ENCODE results near the gene FN3K. TPM values are rescaled to one million over a fixed set of nuclear protein-coding genes. Genes with fewer than 3 reads are reported as not detected.
"Not testable (repeated sequence)": the region's sequence is repeated elsewhere in the genome, so short reads cannot be mapped to it uniquely, and the experiment has no call there.

The FN3K gene
- total RNA-seq, 1 donor from 2014 or later: 11.1 TPM

DNA sequence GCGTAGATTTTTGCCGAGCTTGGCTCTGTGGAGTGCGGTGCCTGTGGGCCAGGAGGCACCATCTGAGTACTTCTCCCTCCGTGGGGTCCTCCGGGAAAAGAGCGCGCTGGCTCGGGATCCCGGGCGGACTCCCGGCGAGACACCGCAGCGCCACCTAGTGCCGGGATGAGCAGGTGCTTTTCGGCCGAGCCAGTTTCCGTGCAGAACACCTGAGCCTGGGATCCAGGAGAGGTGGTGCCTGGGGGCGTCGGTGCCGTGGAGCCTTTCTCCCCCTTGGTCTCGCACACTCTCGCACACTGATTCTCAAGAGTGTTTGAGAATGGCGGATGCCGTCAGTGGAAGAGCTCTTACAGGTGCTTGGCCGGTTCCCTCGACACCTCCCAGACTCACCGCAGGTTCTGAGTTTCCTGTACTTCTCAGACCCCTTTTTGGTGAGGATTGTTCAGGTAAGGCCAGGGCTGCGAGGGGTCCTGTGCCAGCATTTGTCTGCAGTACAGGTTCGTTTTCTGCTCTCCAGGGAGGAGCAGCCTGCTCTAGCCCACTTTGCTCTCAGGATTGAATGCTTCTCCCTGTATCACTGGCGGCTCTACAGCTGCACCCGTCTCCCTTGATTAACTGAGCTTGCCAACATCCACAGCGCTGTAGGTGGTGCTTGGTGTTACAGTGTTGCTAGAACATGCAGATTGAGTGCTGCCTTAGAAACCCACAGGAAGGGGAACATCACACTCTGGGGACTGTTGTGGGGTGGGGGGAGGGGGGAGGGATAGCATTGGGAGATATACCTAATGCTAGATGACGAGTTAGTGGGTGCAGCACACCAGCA lies 39.8 kb downstream of the FN3K start:
- DNase-seq: peak; percentile 45

DNA sequence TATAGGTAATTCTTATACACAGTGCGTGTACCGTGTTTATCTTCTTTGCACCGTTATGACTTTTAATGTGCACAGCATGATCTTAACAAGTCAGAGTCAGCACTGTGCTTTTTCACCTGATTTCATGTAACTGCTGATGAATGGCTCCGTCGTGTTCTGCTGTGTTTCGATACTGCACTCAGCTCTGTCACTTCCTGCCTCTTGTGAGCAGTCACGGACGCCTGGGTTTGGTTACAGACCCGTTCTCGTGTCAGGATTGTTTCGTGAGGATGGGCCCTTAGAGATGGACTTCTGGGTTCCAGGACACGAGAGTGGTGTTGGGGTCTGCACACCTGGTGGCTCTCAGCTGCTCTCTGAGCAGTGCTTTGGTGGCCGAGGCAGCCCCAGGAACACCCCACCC lies 41.0 kb downstream of the FN3K start:
- DNase-seq: no peak

DNA sequence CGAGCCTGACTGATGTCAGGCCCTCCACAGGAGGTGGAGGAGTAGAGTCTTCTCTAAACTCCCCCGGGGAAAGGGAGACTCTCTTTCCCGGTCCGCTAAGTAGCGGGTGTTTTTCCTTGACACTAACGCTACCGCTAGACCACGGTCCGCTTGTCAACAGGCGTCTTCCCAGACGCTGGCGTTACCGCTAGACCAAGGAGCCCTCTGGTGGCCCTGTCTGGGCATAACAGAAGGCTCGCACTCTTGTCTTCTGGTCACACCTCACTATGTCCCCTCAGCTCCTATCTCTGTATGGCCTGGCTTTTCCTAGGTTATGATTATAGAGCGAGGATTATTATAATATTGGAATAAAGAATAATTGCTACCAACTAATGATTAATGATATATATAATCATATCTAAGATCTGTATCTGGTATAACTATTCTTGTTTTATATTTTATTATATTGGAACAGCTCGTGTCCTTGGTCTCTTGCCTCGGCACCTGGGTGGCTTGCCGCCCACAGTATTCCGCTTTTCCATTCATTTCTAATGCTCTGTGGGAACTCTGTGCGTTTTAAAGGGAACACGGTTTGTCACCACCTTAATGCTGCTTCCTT lies 42.5 kb downstream of the FN3K start:
- not testable (repeated sequence) for DNase-seq

GRCh38 chr17:82779541-82779940 lies 44.1 kb downstream of the FN3K start:
- no peak for DNase-seq

GRCh38 chr17:82780195-82780594 lies 44.8 kb downstream of the FN3K start:
- DNase-seq: no peak

- no peak for DNase-seq
Observed at GRCh38 chr17:82780971-82781893, 45.8 kb downstream of the FN3K start.

- peak; percentile 70 for DNase-seq
Observed at GRCh38 chr17:82781894-82782274, 46.5 kb downstream of the FN3K start.

- no peak for DNase-seq
Observed at GRCh38 chr17:82782657-82783207, 47.3 kb downstream of the FN3K start.

- peak; percentile 41 for DNase-seq
Observed at GRCh38 chr17:82783498-82783897, 48.1 kb downstream of the FN3K start.

GRCh38 chr17:82785581-82785980 lies 50.2 kb downstream of the FN3K start:
- not testable (repeated sequence) for DNase-seq

DNA sequence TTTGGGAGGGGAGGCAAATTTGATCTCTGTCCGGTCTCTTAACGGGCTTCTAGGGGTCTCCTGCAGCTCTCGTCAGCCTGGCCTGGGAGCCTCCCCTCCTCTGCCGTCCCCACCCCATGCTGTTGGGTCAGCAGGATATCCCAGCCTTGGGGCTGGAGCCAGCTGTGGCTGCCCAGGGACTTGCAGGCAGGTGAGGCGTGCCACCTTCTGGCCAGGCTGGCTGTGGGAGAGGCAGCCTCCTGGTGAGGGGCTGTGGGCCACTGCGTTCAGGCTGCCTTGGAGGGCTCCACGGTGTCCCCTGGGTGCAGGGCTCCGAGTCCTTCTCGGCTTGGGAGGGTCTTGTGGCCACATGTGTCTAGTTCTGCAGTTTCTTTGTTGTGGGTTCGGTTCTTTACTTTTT lies 51.0 kb downstream of the FN3K start:
- no peak for DNase-seq

- DNase-seq: no peak
Observed at GRCh38 chr17:82787081-82787848, 51.9 kb downstream of the FN3K start.

- no peak for DNase-seq
Observed at GRCh38 chr17:82788206-82789001, 53.0 kb downstream of the FN3K start.

GRCh38 chr17:82789051-82789592 lies 53.7 kb downstream of the FN3K start:
- DNase-seq: no peak

- DNase-seq: no peak
Observed at GRCh38 chr17:82789806-82790205, 54.4 kb downstream of the FN3K start.

DNA sequence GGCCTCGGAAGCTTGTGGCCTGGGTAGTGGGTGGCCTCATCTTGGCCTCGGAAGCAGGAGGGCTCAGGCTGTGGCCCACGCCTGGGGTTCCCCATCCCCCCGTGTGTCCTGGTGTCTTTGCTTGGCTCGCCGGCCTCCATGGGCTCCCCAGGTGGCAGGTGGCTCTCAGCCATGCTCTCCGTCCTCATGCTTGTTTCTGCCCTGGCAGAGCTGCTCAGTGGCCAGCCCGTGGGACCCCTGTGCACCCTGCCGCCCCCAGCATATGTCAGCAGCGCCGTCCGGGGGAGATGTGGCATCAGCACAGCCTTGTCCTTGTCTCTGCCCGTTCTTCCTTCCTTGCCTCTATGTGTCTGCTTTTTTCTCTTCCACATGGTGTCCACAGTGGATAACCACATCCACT lies 55.0 kb downstream of the FN3K start:
- DNase-seq: no peak

DNA sequence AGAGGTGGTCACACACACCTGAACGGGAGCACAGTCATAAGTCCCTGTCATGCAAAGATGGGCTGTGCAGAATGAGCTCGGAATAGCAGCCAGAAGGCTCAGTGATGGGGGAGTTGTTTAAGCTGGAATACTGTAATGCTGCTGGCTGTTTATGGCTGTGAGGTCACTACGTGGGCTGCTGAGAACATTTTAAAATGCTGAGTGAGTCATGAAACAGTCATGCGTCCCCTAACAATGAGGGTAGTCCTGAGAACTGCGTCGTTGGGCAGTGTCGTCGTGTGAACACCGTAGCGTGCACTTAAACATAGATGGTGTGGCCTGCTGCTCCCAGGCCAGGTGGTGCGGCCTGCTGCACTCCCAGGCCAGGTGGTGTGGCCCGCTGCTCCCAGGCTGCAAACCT lies 56.1 kb downstream of the FN3K start:
- DNase-seq: peak; percentile 43

- DNase-seq: no peak
Observed at GRCh38 chr17:82793974-82794630, 58.7 kb downstream of the FN3K start.

DNA sequence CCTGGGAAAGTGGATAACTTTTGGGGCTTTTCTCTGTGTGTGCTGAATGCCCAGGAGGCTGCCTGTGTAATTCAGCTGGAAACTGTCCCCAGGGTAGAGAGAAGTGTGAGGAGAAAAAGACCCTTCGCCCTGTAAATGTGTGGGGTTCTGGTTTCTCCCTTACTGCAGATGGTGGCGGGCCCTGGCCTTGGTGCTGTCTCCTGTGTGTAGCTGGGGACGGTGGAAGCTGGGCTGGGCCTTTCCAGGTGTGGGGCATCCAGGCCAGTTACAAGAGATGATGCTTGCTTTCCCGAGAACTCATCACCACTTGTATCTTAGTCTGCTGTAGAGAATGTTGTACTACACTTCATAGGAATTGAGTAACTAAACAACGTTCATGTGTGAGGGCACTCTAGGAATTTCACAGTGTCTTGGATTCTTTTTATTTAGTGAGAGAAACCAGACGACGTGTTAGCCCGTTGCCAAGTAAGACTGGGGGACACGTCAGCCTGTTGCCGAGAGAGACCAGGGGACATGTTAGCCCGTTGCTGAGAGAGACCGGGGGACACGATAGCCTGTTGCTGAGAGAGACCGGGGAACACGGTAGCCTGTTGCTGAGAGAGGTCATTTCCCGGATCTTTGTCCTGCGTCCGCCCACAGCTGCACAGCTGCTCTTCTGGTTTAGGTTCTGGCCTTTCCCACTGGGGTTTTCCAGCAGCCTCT lies 59.5 kb downstream of the FN3K start:
- no peak for DNase-seq

Data from occipital lobe (tissue), 2 donors.